ENCODE measurements around the gene TOMM40L. TPM values are rescaled to one million over a fixed set of nuclear protein-coding genes. Genes with fewer than 3 reads are reported as not detected.

Gene TOMM40L
- total and polyA plus RNA-seq, 2 experiments from 2014 or later, result 11.4 to 14.5 TPM

DNA sequence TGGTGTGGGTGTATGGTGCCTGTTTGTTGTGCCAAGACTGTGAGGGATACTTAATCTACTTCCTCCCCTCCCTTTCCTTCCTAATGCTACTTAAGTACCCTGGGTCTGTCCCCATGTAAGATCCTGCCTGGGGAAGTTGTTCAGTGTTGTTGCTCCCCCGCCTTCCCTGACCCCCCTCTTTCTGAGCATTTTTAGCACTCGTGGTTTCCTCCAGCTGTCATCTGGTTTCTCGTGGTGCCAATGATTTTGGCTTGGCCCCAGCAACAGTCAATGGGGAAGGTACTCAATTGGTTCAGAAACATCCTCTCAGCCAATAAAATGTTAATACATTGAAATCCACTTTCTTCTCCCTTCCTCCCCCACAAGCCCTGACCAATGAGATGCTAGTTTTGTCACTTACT, 40.6 kb upstream of the TOMM40L start:
- H3K27me3 ChIP-seq, result no peaks in the 10 kb centered on the region
- DNase-seq (ENCODE audit: low spot score), result no peak
- WGBS (ENCODE audit: low lambda C conversion rate, missing lambda C conversion rate), result 57% methylated on average over 3 of the region's 3 CpGs
- no peak overlapping the region for H3K4me3 ChIP-seq
- no peaks in the 10 kb centered on the region for H3K9me2 ChIP-seq (replicated peaks; ENCODE audit: insufficient read depth)
- H4K20me1 ChIP-seq (ENCODE audit: insufficient read depth, poor library complexity, severe bottlenecking), result no peaks in the 10 kb centered on the region
- no peaks in the 10 kb centered on the region for H3K9me3 ChIP-seq (ENCODE audit: low read depth)
- H3K4me1 ChIP-seq (ENCODE audit: insufficient read depth), result no peaks in the 10 kb centered on the region
- no peaks in the 10 kb centered on the region for H3K79me2 ChIP-seq
- H3K36me3 ChIP-seq (replicated peaks; ENCODE audit: insufficient read depth, low read depth), result no peaks in the 10 kb centered on the region
- TF ChIP-seq, protein P1, sequence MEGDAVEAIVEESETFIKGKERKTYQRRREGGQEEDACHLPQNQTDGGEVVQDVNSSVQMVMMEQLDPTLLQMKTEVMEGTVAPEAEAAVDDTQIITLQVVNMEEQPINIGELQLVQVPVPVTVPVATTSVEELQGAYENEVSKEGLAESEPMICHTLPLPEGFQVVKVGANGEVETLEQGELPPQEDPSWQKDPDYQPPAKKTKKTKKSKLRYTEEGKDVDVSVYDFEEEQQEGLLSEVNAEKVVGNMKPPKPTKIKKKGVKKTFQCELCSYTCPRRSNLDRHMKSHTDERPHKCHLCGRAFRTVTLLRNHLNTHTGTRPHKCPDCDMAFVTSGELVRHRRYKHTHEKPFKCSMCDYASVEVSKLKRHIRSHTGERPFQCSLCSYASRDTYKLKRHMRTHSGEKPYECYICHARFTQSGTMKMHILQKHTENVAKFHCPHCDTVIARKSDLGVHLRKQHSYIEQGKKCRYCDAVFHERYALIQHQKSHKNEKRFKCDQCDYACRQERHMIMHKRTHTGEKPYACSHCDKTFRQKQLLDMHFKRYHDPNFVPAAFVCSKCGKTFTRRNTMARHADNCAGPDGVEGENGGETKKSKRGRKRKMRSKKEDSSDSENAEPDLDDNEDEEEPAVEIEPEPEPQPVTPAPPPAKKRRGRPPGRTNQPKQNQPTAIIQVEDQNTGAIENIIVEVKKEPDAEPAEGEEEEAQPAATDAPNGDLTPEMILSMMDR (IDR thresholded peaks at IDR 0.05; ENCODE audit: poor library complexity), result no peak
- no peak for TF ChIP-seq EZH2 (IDR thresholded peaks at IDR 0.05; ENCODE audit: borderline replicate concordance)
- no peak for TF ChIP-seq EZH2phosphoT487 (IDR thresholded peaks at IDR 0.05; ENCODE audit: low read depth, severe bottlenecking, unreplicated experiment)
- H2AFZ ChIP-seq, result no peak overlapping the region
- H3K4me2 ChIP-seq, result no peak overlapping the region
- H3K27ac ChIP-seq, result no peak overlapping the region

GRCh38 chr1:161185732-161186311, 40.0 kb upstream of the TOMM40L start:
- no peaks in the 10 kb centered on the region for H3K36me3 ChIP-seq (replicated peaks; ENCODE audit: insufficient read depth, low read depth)
- DNase-seq (ENCODE audit: low spot score), result no peak
- no peak overlapping the region for H3K4me2 ChIP-seq

GRCh38 chr1:161187311-161187710, 38.5 kb upstream of the TOMM40L start:
- Histone ChIP-seq H3K4me1 (ENCODE audit: insufficient read depth) (no peaks in the 10 kb centered on the region), H3K27ac (peak overlapping the region; percentile 58), H3K79me2 (no peaks in the 10 kb centered on the region), H3K9me3 (ENCODE audit: low read depth) (no peaks in the 10 kb centered on the region), H3K27me3 (no peaks in the 10 kb centered on the region), H2AFZ (no peak overlapping the region), H3K9me2 (replicated peaks; ENCODE audit: insufficient read depth) (no peaks in the 10 kb centered on the region), H3K4me2 (no peak overlapping the region), H3K4me3 (no peak overlapping the region), H3K36me3 (replicated peaks; ENCODE audit: insufficient read depth, low read depth) (no peaks in the 10 kb centered on the region), H4K20me1 (ENCODE audit: insufficient read depth, poor library complexity, severe bottlenecking) (no peaks in the 10 kb centered on the region)
- no peak for DNase-seq (ENCODE audit: low spot score)
- TF ChIP-seq EZH2phosphoT487 (IDR thresholded peaks at IDR 0.05; ENCODE audit: low read depth, severe bottlenecking, unreplicated experiment) (no peak), EZH2 (IDR thresholded peaks at IDR 0.05; ENCODE audit: borderline replicate concordance) (no peak)
- TF ChIP-seq, protein P1 (IDR thresholded peaks at IDR 0.05; ENCODE audit: poor library complexity), result no peak
- 81% methylated on average over 3 of the region's 3 CpGs for WGBS (ENCODE audit: low lambda C conversion rate, missing lambda C conversion rate)

More at GRCh38 chr1:161185732-161186311, 40.0 kb upstream of the TOMM40L start:
- Histone ChIP-seq H3K27ac (no peak overlapping the region), H3K4me1 (ENCODE audit: insufficient read depth) (no peaks in the 10 kb centered on the region), H3K9me2 (replicated peaks; ENCODE audit: insufficient read depth) (no peaks in the 10 kb centered on the region), H2AFZ (no peak overlapping the region), H3K9me3 (ENCODE audit: low read depth) (no peaks in the 10 kb centered on the region), H4K20me1 (ENCODE audit: insufficient read depth, poor library complexity, severe bottlenecking) (no peaks in the 10 kb centered on the region), H3K27me3 (no peaks in the 10 kb centered on the region), H3K79me2 (no peaks in the 10 kb centered on the region), H3K4me3 (no peak overlapping the region)
- TF ChIP-seq, protein P1 (IDR thresholded peaks at IDR 0.05; ENCODE audit: poor library complexity), result no peak
- TF ChIP-seq EZH2 (IDR thresholded peaks at IDR 0.05; ENCODE audit: borderline replicate concordance) (no peak), EZH2phosphoT487 (IDR thresholded peaks at IDR 0.05; ENCODE audit: low read depth, severe bottlenecking, unreplicated experiment) (no peak)
- 72% methylated on average over 2 of the region's 2 CpGs for WGBS (ENCODE audit: low lambda C conversion rate, missing lambda C conversion rate)

All from hepatocyte (in vitro differentiated cells).